Ovary (tissue), 3 donors: ENCODE results near the gene ENOX1.

Experiments used
- CTCF ChIP-seq, 3 donors: fragments of 450-650 bp in 2 of 3; fragments of 200-600 bp in 1 of 3; IDR thresholded peaks; one replicate each; pipeline versions ENCODE4 v1.5.1 to v1.8.0; 2016 to 2022; ENCODE audit warnings: antibody characterized with exemption in 3 of 3, mild to moderate bottlenecking in 1 of 3
- EP300 ChIP-seq: sonication (generic); formaldehyde crosslinking; IDR thresholded peaks from one replicate; pipeline ENCODE4 v1.6.1; 2017; ENCODE audit warnings: antibody characterized with exemption
- POLR2A ChIP-seq: fragments of 450-650 bp; IDR thresholded peaks from one replicate; pipeline ENCODE4 v1.6.1; 2017; ENCODE audit warnings: antibody characterized with exemption, mild to moderate bottlenecking, moderate library complexity
- donor health status: DM: no; HTN: no; CAD: no.

- TF ChIP-seq CTCF (IDR thresholded peaks at IDR 0.05) (no peak), POLR2A (no peak), EP300 (no peak)
Observed at GRCh38 chr13:43492745-43493144, 294.0 kb downstream of the ENOX1 start.
